ENCODE results near the gene GTF2I. TPM values are rescaled to one million over a fixed set of nuclear protein-coding genes. Genes with fewer than 3 reads are reported as not detected.
"Not testable (repeated sequence)": the region's sequence is repeated elsewhere in the genome, so short reads cannot be mapped to it uniquely, and the experiment has no call there.

Gene GTF2I
- total RNA-seq, 2 donors from 2014 or later: 103 to 219 TPM

- not testable (repeated sequence) for ATAC-seq; DNase-seq (ENCODE audit: low spot score); H3K4me3 Mint-ChIP-seq; H3K27ac Mint-ChIP-seq; H3K36me3 Mint-ChIP-seq; H3K4me1 Mint-ChIP-seq (ENCODE audit: low read depth in 2 of 2); H3K27me3 Mint-ChIP-seq; H3K9me3 Mint-ChIP-seq
Observed at GRCh38 chr7:74798644-74799043, 141.1 kb downstream of the GTF2I start.

Other genes starting within 250 kb of the GTF2I start
- not detected for gene GTF2IRD1, start 203.8 kb upstream of the GTF2I start, total RNA-seq
- gene NCF1, start 116.3 kb downstream of the GTF2I start, total RNA-seq: 10 to 100 TPM; 23.8 to 48.8 TPM
- 10 to 100 TPM; 13.0 to 14.8 TPM for gene GTF2IRD2, start 193.9 kb downstream of the GTF2I start, total RNA-seq

Data from natural killer cell treated with Interleukin-12 subunit alpha and Interleukin-12 subunit beta and Interleukin-15 and Interleukin-18, amount 100 ng/mL, for 72 hours (primary cell).